ENCODE results near the gene NT5DC1. TPM values are rescaled to one million over a fixed set of nuclear protein-coding genes. Genes with fewer than 3 reads are reported as not detected.

The NT5DC1 gene
- total RNA-seq, 4 donors from 2014 or later, result 2.6 to 37.8 (median 6.5) TPM

DNA sequence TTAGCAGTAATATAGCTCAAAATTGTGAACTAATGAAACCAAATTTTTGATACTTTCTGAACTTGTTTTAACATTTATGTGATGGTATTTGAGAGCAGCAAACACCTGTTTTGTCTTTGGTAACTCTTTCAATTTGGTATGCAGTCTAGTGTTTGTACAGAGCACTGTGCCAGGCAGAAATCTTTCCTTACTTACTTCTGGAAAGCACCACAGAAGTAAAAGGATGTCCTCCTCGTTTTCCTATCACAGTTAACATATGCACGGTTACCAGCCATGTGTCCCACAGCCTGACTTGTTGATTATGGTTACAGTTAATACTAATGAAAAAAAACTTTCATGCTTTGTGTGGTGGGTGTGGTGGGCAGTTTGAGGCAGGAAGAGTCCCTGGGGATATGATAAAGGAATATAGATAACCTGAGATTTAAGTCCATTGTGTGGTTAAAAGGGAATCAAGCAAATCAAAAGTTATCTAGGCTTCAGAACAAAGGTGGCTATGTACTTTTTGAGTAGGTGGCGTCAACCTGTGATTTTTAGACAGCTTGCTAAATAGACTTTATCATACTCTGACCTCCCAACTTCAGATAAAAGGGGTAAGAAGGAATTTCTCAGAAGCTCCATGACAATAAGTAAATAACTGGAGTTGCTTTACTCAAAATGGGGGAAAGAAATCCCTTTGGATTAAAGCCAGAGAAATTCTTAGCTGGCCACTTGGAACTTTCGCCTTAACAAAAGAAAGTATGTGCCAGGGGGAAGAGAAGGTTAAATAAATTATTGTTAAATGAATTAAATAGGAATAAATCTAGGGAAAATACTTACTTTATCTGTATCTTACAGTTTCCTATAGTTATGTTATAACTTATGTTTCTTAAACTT lies 45.4 kb downstream of the NT5DC1 start:
- no peak for TF ChIP-seq POLR2A (IDR thresholded peaks at IDR 0.05)
- TF ChIP-seq, protein P1, sequence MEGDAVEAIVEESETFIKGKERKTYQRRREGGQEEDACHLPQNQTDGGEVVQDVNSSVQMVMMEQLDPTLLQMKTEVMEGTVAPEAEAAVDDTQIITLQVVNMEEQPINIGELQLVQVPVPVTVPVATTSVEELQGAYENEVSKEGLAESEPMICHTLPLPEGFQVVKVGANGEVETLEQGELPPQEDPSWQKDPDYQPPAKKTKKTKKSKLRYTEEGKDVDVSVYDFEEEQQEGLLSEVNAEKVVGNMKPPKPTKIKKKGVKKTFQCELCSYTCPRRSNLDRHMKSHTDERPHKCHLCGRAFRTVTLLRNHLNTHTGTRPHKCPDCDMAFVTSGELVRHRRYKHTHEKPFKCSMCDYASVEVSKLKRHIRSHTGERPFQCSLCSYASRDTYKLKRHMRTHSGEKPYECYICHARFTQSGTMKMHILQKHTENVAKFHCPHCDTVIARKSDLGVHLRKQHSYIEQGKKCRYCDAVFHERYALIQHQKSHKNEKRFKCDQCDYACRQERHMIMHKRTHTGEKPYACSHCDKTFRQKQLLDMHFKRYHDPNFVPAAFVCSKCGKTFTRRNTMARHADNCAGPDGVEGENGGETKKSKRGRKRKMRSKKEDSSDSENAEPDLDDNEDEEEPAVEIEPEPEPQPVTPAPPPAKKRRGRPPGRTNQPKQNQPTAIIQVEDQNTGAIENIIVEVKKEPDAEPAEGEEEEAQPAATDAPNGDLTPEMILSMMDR (IDR thresholded peaks at IDR 0.05), result no peak
- intact Hi-C loops (cut with DNase I; ENCODE audit: low total_unique reads), result no loop called here

DNA sequence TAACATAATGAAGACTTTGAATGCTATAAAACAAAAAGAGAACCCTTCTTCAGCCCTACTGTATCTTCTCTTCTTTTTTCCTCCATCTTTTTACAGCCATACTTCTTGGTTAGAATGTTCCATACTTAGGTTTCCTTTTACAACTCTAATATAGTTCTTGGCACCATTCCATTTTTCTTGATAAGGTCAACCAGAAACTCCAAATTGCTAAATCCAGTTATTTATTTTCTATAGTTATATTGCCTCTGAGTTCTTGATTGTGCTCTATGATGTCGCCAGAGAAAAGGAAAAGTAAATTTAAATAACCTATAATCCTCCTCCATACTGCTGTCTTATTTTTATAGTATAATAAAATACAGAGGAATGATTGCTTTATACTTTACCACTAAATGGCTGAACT lies 52.0 kb downstream of the NT5DC1 start:
- intact Hi-C loops (cut with DNase I; ENCODE audit: low total_unique reads), result no loop called here

More for the DNA sequence above, 45.4 kb downstream of the NT5DC1 start:
- no peak for DNase-seq
- Histone ChIP-seq H3K36me3 (no peaks in the 10 kb centered on the region), H3K4me3 (no peak overlapping the region), H3K9me3 (no peaks in the 10 kb centered on the region), H3K27me3 (no peaks in the 10 kb centered on the region), H3K27ac (no peak overlapping the region), H3K4me1 (no peaks in the 10 kb centered on the region)

GRCh38 chr6:116154887-116155286 lies 54.2 kb downstream of the NT5DC1 start:
- no peaks in the 10 kb centered on the region for H3K4me1 ChIP-seq
- H3K27ac ChIP-seq, result no peak overlapping the region
- DNase-seq, result no peak
- intact Hi-C loops (cut with DNase I; ENCODE audit: low total_unique reads), result no loop called here
- TF ChIP-seq, protein P1 (IDR thresholded peaks at IDR 0.05), result no peak
- TF ChIP-seq POLR2A (IDR thresholded peaks at IDR 0.05), result no peak
- H3K9me3 ChIP-seq, result no peaks in the 10 kb centered on the region
- H3K4me3 ChIP-seq, result no peak overlapping the region
- no peaks in the 10 kb centered on the region for H3K27me3 ChIP-seq
- no peaks in the 10 kb centered on the region for H3K36me3 ChIP-seq

More for the DNA sequence above, 52.0 kb downstream of the NT5DC1 start:
- Histone ChIP-seq H3K27me3 (no peaks in the 10 kb centered on the region), H3K9me3 (no peaks in the 10 kb centered on the region), H3K4me3 (no peak overlapping the region), H3K36me3 (no peaks in the 10 kb centered on the region), H3K27ac (no peak overlapping the region), H3K4me1 (no peaks in the 10 kb centered on the region)
- no peak for DNase-seq
- no peak for TF ChIP-seq POLR2A (IDR thresholded peaks at IDR 0.05)
- TF ChIP-seq, protein P1 (IDR thresholded peaks at IDR 0.05), result no peak

- Histone ChIP-seq H3K27me3 (no peaks in the 10 kb centered on the region), H3K36me3 (no peaks in the 10 kb centered on the region), H3K4me1 (no peaks in the 10 kb centered on the region), H3K4me3 (no peak overlapping the region), H3K27ac (no peak overlapping the region), H3K9me3 (no peaks in the 10 kb centered on the region)
- no peak for DNase-seq
- TF ChIP-seq POLR2A (IDR thresholded peaks at IDR 0.05), result no peak
- TF ChIP-seq, protein P1 (IDR thresholded peaks at IDR 0.05), result no peak
- intact Hi-C loops (cut with DNase I; ENCODE audit: low total_unique reads), result no loop called here
These were observed 56.0 kb downstream of the NT5DC1 start for GRCh38 chr6:116156405-116157326.
